ENCODE results near the gene RUNDC3A. TPM values are rescaled to one million over a fixed set of nuclear protein-coding genes. Genes with fewer than 3 reads are reported as not detected.

The RUNDC3A gene
- total and polyA plus RNA-seq, 2 of the 8 experiments (the other 6 are each of a cell fraction or from before 2014, with no cell fraction given): 6.4 to 13.8 TPM

- TF ChIP-seq RFX5 (IDR thresholded peaks at IDR 0.05; ENCODE audit: borderline replicate concordance, low read depth, low read length): no peak
- TF ChIP-seq RNF2 (IDR thresholded peaks at IDR 0.05; ENCODE audit: borderline replicate concordance, low read depth, low read length, missing control alignments, poor library complexity, severe bottlenecking): no peak
- TF ChIP-seq BCL11A (IDR thresholded peaks at IDR 0.05; ENCODE audit: low read depth in 2 of 2, low read length in 2 of 2): no peak
- TF ChIP-seq CTBP2 (IDR thresholded peaks at IDR 0.05; ENCODE audit: borderline replicate concordance, insufficient read depth, insufficient read length, low read length): no peak
- TF ChIP-seq YY1 (IDR thresholded peaks at IDR 0.05; ENCODE audit: low read depth, low read length): no peak
- TF ChIP-seq TAF1 (IDR thresholded peaks at IDR 0.05; ENCODE audit: low read depth, low read length): no peak
- no peak for TF ChIP-seq ATF3 (IDR thresholded peaks at IDR 0.05; ENCODE audit: insufficient read depth, low read depth, low read length)
- TF ChIP-seq BRCA1 (IDR thresholded peaks at IDR 0.05; ENCODE audit: low read depth, low read length): no peak
- Histone ChIP-seq H3K18ac (ENCODE audit: extremely low read depth, low read length) (no peak overlapping the region), H2BK20ac (ENCODE audit: low read length) (no peak overlapping the region), H2AFZ (ENCODE audit: low read length) (no peak overlapping the region), H3K23me2 (ENCODE audit: low read depth, low read length) (peaks cover 7% of the 10 kb centered on the region; the same call in 1 of the 2 replicates), H3K4me3 (ENCODE audit: extremely low read depth in 1 of 4, insufficient read depth in 2 of 4, low read depth in 3 of 4, low read length in 4 of 4) (no peak overlapping the region), H3K56ac (replicated peaks; ENCODE audit: insufficient read length, low read depth, low read length) (no peak overlapping the region), H3K27me3 (replicated peaks in 1 of 4; ENCODE audit: control insufficient read depth in 3 of 4, extremely low read depth in 1 of 4, insufficient read depth in 3 of 4, low read length in 3 of 4) (no peaks in the 10 kb centered on the region), H3K79me2 (ENCODE audit: control insufficient read depth in 1 of 2, insufficient read depth in 2 of 2, low read length in 2 of 2) (peaks cover 0 to 7% of the 10 kb centered on the region in 2 experiments; a peak in 1 of 4 replicates), H2AK5ac (ENCODE audit: low read depth, low read length) (no peak overlapping the region), H2BK5ac (ENCODE audit: low read depth, low read length) (no peak overlapping the region), H3K9ac (replicated peaks in 1 of 4; ENCODE audit: extremely low read depth in 1 of 4, low read depth in 3 of 4, low read length in 3 of 4) (no peak overlapping the region), H3K4me2 (ENCODE audit: insufficient read depth in 1 of 2, low read depth in 2 of 2, low read length in 2 of 2) (no peak overlapping the region), H2BK120ac (replicated peaks; ENCODE audit: low read depth, low read length) (no peak overlapping the region), H4K8ac (ENCODE audit: extremely low read depth, insufficient read depth, low read length) (0 out of 2 replicates have a peak overlapping the region, but pooled peaks have one; percentile 12), H2BK12ac (ENCODE audit: low read depth, low read length) (no peak overlapping the region), H4K20me1 (replicated peaks in 1 of 2; ENCODE audit: control insufficient read depth in 1 of 2, insufficient read depth in 2 of 2, low read length in 2 of 2) (peaks cover 3 to 27% of the 10 kb centered on the region in 2 experiments), H3K4ac (replicated peaks; ENCODE audit: insufficient read length, low read depth, low read length) (no peak overlapping the region), H3K27ac (ENCODE audit: low read depth, low read length) (no peak overlapping the region), H2BK15ac (ENCODE audit: low read length) (no peak overlapping the region), H3K79me1 (ENCODE audit: low read depth, low read length) (peaks cover 12% of the 10 kb centered on the region), H3K9me3 (ENCODE audit: insufficient read depth in 2 of 2, low read depth in 1 of 2, low read length in 1 of 2) (no peaks in the 10 kb centered on the region), H3K4me1 (replicated peaks in 1 of 4; ENCODE audit: control insufficient read depth in 3 of 4, insufficient read depth in 4 of 4, low read length in 3 of 4) (peaks cover 9 to 25% (median 18%) of the 10 kb centered on the region in 4 experiments), H3K36me3 (ENCODE audit: control insufficient read depth in 2 of 4, insufficient read depth in 4 of 4, low read length in 3 of 4) (peaks cover 0 to 6% (median 1%) of the 10 kb centered on the region in 4 experiments; a peak in 1 of 8 replicates), H3K14ac (ENCODE audit: insufficient read length) (no peak overlapping the region), H4K91ac (replicated peaks; ENCODE audit: insufficient read length, low read length) (no peak overlapping the region), H4K5ac (ENCODE audit: insufficient read length, low read depth, low read length) (no peak overlapping the region), H3K23ac (ENCODE audit: insufficient read length) (no peak overlapping the region)
- FAIRE-seq (no peak), DNase-seq (ENCODE audit: low read depth in 1 of 2, low spot score in 2 of 2) (no peak)
- ChIA-PET POLR2A (ENCODE audit: partially characterized antibody) (interaction anchor here (0.7 to 3.3 kb wide), 5 partner anchors 17 to 168 kb away, joined by 3 to 10 read pairs (median 6); no protein-coding TSS in a partner anchor), CTCF (ENCODE audit: partially characterized antibody) (interaction anchor here (0.5 to 10.1 kb wide), 11 partner anchors 8 to 488 kb away, joined by 3 to 177 read pairs (median 4); partner anchors contain the start of gene GRN)
- 81% methylated on average over 6 of the region's 6 CpGs; no CpG with 5 or more reads in 1 of the 2 experiments for WGBS, 2 experiments (ENCODE audit: extremely low coverage in 1 of 2, insufficient coverage in 1 of 2, insufficient read length in 1 of 2, insufficient replicate concordance in 2 of 2, low coverage in 1 of 2, low lambda C conversion rate in 2 of 2, missing lambda C conversion rate in 1 of 2)
These were observed 50.6 kb downstream of the RUNDC3A start for GRCh38 chr17:44359006-44359405.
